HG03060 (cell line): ENCODE data around the gene AFAP1L2.

ENCODE experiments used
- ATAC-seq: cut with Tn5 transposase; IDR thresholded peaks from one replicate; pipeline ENCODE4 v1.9.1; 2021; ENCODE audit warnings: low read depth, moderate number of reproducible peaks; ENCODE audit not compliant: unreplicated experiment

Gene AFAP1L2

GRCh38 chr10:114392112-114392835 lies 12.0 kb downstream of the AFAP1L2 start:
- no peak for ATAC-seq

GRCh38 chr10:114391599-114391998 lies 12.7 kb downstream of the AFAP1L2 start:
- no peak for ATAC-seq

DNA sequence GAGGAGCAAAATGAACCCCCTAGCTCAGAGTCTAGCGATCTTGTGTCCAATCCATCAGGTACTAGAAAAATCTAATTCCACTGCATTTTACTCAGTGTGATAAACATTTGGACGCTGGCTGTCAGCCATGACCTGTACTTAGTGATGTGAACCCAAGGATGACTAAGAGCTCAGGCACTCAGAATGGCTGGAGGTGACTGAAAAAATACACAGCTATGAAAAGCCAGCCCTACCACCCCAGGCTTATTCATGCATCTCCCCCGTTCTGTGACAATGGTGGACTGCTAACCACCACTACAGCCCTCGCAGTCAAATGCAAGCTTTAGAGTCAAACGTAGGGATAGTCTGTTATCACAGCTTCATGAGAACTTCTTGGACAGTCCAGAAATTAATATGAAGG lies 14.9 kb downstream of the AFAP1L2 start:
- ATAC-seq, result no peak

DNA sequence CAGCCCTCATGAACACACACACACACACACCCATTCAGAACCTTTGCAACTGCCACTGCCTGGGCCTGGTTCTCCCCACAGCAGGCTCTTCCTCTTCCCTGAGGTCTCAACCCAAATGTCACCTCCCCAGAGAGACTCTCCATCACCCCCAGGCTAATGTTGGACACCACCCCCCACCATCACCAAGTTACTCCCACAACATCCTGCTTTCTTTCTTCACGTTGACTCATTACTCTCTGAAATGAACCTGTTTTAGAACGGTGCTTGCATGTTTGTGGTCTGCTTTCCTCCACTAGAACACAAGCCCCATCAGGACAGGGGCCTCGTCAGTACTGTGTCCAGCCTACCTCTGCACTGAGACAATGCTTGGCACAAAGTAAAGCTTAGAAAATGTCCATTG lies 16.0 kb downstream of the AFAP1L2 start:
- peak; percentile 43 for ATAC-seq

DNA sequence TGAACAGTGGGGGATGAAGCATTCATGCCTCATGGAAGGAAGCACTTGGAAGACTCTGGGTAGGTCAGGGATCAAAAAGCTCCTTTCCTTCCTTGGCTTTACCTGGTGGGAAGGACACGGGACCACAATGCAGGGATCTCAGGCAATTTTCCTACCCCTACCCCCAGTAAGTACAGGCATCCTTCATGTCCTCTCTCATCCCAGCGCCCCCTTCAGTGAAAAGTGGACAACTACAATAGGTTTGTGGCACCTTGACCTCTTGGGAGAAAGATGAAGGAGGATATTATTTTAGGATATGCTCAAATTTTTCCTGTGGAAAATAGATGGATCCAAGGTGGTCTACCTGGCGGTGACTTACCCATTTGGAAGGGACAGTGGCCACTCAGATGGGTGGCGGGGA lies 16.5 kb downstream of the AFAP1L2 start:
- no peak for ATAC-seq

DNA sequence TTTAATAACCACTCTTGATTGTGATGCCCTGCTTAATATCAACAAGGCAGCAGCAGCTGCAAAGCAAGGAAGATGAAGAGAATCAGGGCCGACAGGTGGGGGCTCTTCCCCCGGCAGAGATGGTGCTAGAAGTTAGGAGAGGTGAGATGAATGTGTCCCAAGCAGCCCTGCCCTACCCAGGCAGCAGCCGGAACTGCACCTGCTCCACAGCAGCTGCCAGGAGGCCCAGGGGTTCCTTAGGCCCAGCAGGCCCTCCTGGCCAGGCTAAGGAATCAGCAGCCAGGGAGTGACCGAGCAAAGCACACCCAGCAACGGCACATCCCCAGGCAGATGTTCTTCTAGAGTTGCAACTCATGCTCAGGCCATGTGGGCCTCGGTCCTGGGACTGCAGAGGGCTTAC lies 17.9 kb downstream of the AFAP1L2 start:
- ATAC-seq, result no peak

- no peak for ATAC-seq
Observed at GRCh38 chr10:114385557-114385956, 18.7 kb downstream of the AFAP1L2 start.

DNA sequence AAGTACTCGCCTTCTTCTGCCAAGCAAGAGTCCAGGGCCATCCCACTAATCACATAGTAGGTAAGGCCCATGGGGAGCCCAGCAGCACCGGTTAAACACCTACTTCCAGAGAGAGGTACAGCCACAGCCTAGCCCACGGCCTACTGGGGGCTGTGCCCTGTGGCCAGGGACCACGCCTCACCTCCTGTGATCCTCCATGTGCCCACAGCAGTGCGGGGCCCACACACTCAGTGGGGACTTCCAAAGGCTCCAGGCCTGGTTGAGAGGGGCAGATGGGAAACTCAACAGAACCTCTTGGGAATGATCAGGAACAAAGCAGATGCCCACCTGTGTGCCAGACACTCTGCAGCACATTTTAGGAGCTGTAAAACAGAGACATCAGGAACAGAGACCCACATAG lies 19.7 kb downstream of the AFAP1L2 start:
- ATAC-seq, result no peak

- no peak for ATAC-seq
Observed at GRCh38 chr10:114384181-114384580, 20.1 kb downstream of the AFAP1L2 start.

GRCh38 chr10:114380797-114381196 lies 23.5 kb downstream of the AFAP1L2 start:
- ATAC-seq, result no peak

DNA sequence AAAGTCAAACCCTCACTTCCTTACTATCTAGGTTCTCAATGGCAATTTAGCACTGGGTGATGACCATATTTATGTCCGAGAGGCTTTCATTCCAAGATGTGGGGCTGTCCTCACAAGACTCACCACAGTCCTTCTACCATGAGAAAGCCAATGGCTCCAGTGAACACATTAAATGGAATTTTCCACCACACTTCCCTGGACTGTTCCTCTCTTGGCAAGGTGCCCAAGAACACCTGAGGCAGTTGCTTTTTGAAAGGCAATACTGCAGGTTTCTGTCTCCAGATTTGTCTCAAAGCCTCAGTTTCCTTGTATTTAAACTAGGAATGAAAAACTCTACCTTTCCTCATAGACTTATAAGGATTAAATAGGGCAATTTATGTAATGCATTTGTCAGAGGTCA lies 24.2 kb downstream of the AFAP1L2 start:
- no peak for ATAC-seq

- no peak for ATAC-seq
Observed at GRCh38 chr10:114379631-114380041, 24.7 kb downstream of the AFAP1L2 start.

- ATAC-seq, result no peak
Observed at GRCh38 chr10:114376523-114376922, 27.8 kb downstream of the AFAP1L2 start.

DNA sequence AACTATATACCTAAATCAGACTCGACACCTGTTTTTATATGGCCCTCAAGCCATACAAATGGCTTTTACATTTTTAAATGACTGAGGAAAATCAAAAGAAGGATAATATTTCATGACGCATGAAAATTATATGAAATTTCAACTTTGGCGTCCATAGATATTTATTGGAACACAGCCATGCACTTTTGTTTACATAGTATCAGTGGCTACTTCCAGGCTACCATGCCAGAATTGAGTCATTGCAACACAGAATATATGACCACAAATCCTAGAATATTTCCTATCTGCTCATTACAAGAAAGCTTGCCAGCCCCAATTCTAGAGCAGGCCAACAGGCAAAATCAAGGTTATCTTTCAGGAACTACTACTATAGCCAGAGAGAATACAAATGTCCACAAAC lies 29.3 kb downstream of the AFAP1L2 start:
- ATAC-seq, result no peak

- no peak for ATAC-seq
Observed at GRCh38 chr10:114374053-114374791, 30.1 kb downstream of the AFAP1L2 start.

DNA sequence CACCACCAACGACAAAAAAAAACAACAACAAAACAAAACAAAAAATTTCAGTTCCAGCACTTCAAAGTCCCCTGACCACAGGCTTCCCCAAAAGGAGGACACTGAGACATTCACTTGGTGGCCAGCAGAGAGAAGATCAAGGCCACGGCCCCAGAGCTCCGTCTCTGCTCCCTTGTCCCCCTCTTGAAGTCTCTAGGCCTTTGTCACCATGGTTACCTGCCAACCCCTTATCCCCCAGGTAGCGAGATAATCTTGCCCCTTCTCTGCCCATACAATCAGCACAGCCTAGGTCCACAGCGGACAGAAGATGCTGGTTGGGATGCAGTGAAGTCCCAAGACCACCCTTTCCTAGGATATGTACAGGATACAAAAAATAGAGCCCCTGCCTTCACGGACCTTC lies 30.7 kb downstream of the AFAP1L2 start:
- no peak for ATAC-seq

- ATAC-seq, result no peak
Observed at GRCh38 chr10:114372995-114373394, 31.3 kb downstream of the AFAP1L2 start.

DNA sequence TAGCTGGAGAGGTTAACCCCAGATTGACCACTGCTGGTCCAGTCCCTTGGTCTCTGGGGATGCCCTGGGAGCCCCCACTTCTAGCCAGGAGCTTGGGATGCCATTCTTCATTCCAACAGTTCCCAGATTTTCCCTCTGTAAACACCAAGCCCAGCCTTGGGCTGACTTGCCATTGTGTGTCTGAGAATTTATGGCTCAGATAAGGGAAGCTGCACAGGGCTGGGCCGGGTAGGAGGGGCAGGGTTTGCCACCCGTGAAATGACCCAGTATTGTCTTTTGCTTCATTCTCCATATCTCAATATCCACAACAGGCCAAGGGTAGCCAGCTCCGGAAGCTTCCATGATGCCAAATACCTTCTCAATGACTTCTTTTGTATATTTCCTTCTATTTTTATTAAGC lies 32.1 kb downstream of the AFAP1L2 start:
- ATAC-seq, result no peak

GRCh38 chr10:114370966-114371365 lies 33.3 kb downstream of the AFAP1L2 start:
- no peak for ATAC-seq

- no peak for ATAC-seq
Observed at GRCh38 chr10:114370199-114370598, 34.1 kb downstream of the AFAP1L2 start.

GRCh38 chr10:114368057-114368391 lies 36.3 kb downstream of the AFAP1L2 start:
- no peak for ATAC-seq

DNA sequence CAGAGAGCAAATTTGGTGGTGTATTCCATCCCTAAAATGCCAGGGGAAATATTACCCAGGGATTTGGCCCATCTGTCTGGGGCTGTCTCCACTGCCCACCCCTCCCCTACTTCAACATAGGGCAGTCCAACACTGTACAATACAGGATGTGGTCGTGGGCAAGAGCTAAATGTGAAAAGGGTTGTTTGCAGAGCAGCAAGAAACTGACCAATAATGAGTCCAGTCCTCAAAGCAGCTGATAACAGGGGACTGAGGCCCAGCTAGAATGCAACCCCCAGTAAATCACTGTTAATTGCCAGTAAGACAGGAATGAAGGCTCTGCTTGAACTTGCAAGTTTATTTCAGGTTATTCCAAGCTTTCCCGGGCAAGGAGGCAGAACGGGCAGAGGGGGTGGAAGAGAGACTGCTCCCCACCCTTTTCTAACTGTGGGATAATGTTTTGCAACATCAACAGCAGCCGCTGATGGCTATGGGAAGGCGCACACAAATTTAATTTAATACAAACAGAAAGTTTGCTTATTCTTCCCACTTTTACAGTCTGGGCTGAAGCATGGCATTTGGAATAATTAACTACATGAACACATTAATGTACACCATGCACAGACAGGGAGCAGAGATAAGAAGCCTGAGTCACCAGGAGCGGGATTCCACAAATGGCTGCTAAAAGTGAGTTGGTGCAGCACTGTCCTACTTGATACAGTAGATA lies 36.8 kb downstream of the AFAP1L2 start:
- no peak for ATAC-seq
